Fibroblast of skin of left biceps (primary cell): ENCODE measurements around the gene ATP9A.

Experiments
- DNase-seq, 2 experiments: peaks; one replicate each; pipeline ENCODE4 v3.0.0-alpha.2; 2013; ENCODE audit warnings: low read depth in 2 of 2

ATP9A gene

DNA sequence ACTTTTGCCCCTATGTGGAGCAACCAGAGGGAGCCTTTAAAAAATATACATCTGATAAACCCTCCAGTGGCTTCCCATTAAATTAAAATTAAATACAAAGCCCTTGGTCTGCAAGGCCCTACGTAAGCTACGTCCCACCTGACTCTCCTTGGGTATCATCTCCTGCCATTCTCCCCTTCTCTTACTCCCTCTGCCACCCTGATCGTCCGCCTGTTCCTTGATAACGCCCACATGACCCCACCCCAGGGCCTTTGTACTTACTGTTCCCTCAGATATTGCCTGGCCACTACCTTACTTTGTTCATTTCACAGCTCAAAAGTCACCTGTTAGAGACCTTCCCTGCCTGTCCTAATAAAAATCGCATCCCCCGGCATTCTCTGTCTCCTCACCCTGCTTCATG, 220.2 kb downstream of the ATP9A start:
- no peak for DNase-seq
